Right atrium auricular region (tissue), 2 donors: ENCODE data around the gene SUPT6H. TPM values are rescaled to one million over a fixed set of nuclear protein-coding genes. Genes with fewer than 3 reads are reported as not detected.

ENCODE experiments used
- DNase-seq: peaks from one replicate; pipeline ENCODE4 v3.0.0-alpha.2; 2019; ENCODE audit warnings: low spot score
- H3K27ac ChIP-seq, 2 donors: fragments of 200-600 bp; sonication (generic); 1 replicate in 1 of 2; 2 replicates in 1 of 2; pipeline ENCODE4 v1.5.1; 2016 to 2019
- H3K27me3 ChIP-seq, 2 donors: fragments of 200-600 bp; sonication (generic); one replicate each; pipeline versions ENCODE4 v1.5.1 to v1.6.0; 2017 to 2019
- H3K36me3 ChIP-seq: fragments of 200-600 bp; sonication (generic); one replicate; pipeline ENCODE4 v1.5.1; 2016
- H3K4me1 ChIP-seq, 2 donors: fragments of 200-600 bp; sonication (generic); one replicate each; pipeline versions ENCODE4 v1.5.1 to v1.6.0; 2017 to 2019
- H3K4me3 ChIP-seq, 2 donors: fragments of 200-600 bp; sonication (generic); 1 replicate in 1 of 2; 2 replicates in 1 of 2; pipeline ENCODE4 v1.5.1; 2017 to 2019; ENCODE audit warnings: mild to moderate bottlenecking in 1 of 2, moderate library complexity in 1 of 2
- H3K9me3 ChIP-seq, 2 donors: fragments of 200-600 bp; sonication (generic); one replicate each; pipeline ENCODE4 v1.5.1; 2019
- CTCF ChIP-seq, 2 donors: fragments of 200-600 bp; sonication (generic); IDR thresholded peaks; one replicate each; pipeline ENCODE4 v1.5.1; 2019; ENCODE audit warnings: antibody characterized with exemption in 2 of 2
- total RNA-seq, 2 donors: library from RNA; depleted of rRNA; stranded (reverse); fragments of >200 nt; gene quantifications; one replicate each; pipeline ENCODE4 v1.1.0, GENCODE V29; 2016

SUPT6H gene
- total RNA-seq, 2 donors from 2014 or later = 28.5 to 45.4 TPM

DNA sequence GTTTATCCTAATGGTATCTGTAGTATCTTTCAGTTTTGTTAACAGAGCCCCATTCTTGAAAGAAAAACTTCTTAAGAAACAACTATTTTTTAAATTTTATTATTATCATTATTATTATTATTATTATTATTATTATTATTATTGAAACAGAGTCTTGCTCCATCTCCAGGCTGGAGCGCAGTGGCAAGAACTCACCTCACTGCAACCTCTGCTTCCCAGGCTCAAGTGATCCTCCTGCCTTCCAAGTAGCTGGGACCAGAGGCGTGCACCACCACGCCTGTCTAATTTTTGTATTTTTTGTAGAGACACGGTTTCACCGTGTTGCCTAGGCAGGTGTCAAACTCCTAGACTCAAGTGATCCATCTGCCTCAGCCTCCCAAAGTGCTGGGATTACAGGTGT, 23.4 kb downstream of the SUPT6H start:
- no peak overlapping the region for H3K4me3 ChIP-seq
- peaks cover 99% of the 10 kb centered on the region for H3K36me3 ChIP-seq
- no peaks in the 10 kb centered on the region for H3K9me3 ChIP-seq
- TF ChIP-seq CTCF (IDR thresholded peaks at IDR 0.05) = no peak
- H3K4me1 ChIP-seq = no peaks in the 10 kb centered on the region
- DNase-seq = no peak
- H3K27ac ChIP-seq = no peak overlapping the region
- H3K27me3 ChIP-seq = no peaks in the 10 kb centered on the region

GRCh38 chr17:28686296-28686695, 24.3 kb downstream of the SUPT6H start:
- no peak for DNase-seq
- H3K27ac ChIP-seq = no peak overlapping the region
- peaks cover 100% of the 10 kb centered on the region for H3K36me3 ChIP-seq
- no peak for TF ChIP-seq CTCF (IDR thresholded peaks at IDR 0.05)
- no peak overlapping the region for H3K4me3 ChIP-seq
- H3K27me3 ChIP-seq = no peaks in the 10 kb centered on the region
- no peaks in the 10 kb centered on the region for H3K4me1 ChIP-seq
- H3K9me3 ChIP-seq = no peaks in the 10 kb centered on the region

DNA sequence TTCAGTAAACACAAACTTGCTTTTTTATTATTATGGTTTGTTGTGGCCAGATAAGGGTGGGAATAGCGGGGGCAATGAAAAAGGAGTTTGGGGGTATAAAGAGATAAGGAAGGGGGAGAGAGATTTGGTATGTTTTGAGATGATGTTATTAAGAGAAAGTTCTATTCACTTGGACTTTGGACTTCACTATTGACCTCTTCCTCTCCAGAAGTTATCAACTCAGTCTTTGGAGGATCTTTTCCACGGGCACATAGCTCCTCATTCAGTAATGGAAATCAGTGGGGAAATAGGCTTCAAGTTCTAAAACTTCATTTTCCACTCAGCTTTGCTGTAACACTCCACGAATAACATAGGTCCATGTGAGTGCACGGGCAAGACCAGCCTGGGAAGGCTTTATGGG, 26.5 kb downstream of the SUPT6H start:
- Histone ChIP-seq H3K4me1 (no peaks in the 10 kb centered on the region), H3K4me3 (no peak overlapping the region), H3K9me3 (no peaks in the 10 kb centered on the region), H3K27ac (no peak overlapping the region), H3K36me3 (peaks cover 98% of the 10 kb centered on the region), H3K27me3 (no peaks in the 10 kb centered on the region)
- no peak for DNase-seq
- no peak for TF ChIP-seq CTCF (IDR thresholded peaks at IDR 0.05)

DNA sequence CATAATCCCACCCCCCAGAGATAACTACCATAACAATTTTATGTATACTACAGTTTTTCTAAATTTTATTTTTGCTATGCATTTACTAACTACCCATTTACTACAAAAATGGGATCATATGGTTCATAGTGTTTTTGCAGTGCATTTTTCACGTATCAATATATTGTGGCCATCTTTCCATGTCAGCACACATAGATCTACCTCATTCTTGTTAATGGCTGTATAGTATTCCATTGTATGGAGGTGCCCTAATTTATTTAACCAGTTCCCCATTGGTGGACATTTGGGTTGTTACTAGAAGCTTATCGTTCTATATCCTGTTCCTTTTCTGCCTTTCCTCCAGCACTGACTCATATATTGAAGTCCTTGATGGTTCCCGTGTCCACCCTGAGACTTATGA, 27.0 kb downstream of the SUPT6H start:
- Histone ChIP-seq H3K4me1 (no peaks in the 10 kb centered on the region), H3K36me3 (peaks cover 98% of the 10 kb centered on the region), H3K27me3 (no peaks in the 10 kb centered on the region), H3K9me3 (no peaks in the 10 kb centered on the region), H3K27ac (no peak overlapping the region), H3K4me3 (no peak overlapping the region)
- no peak for TF ChIP-seq CTCF (IDR thresholded peaks at IDR 0.05)
- DNase-seq = no peak

DNA sequence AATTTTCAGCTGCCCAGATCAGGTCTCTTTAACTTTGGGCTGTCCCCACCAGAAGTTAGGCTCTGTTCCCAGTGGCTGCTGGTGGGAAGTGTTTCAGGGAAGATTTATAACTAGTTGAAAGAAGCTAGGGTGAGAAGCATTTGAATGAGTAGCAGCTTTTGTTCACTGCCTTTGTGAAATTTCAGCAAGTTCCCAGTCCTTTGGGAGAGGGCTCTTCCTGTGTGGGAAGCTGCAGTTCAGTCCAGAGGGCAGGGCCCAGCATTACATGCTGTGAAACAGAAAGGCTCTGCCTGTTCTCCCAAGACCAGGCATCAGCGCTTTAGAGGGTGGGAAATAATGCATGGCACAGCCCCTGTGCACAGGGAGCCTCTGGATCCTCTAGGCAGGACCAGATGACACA, 31.9 kb downstream of the SUPT6H start:
- H3K4me3 ChIP-seq = no peak overlapping the region
- no peak for DNase-seq
- no peaks in the 10 kb centered on the region for H3K9me3 ChIP-seq
- TF ChIP-seq CTCF (IDR thresholded peaks at IDR 0.05) = no peak
- H3K27me3 ChIP-seq = no peaks in the 10 kb centered on the region
- H3K27ac ChIP-seq = no peak overlapping the region
- no peaks in the 10 kb centered on the region for H3K4me1 ChIP-seq
- H3K36me3 ChIP-seq = peaks cover 97% of the 10 kb centered on the region

DNA sequence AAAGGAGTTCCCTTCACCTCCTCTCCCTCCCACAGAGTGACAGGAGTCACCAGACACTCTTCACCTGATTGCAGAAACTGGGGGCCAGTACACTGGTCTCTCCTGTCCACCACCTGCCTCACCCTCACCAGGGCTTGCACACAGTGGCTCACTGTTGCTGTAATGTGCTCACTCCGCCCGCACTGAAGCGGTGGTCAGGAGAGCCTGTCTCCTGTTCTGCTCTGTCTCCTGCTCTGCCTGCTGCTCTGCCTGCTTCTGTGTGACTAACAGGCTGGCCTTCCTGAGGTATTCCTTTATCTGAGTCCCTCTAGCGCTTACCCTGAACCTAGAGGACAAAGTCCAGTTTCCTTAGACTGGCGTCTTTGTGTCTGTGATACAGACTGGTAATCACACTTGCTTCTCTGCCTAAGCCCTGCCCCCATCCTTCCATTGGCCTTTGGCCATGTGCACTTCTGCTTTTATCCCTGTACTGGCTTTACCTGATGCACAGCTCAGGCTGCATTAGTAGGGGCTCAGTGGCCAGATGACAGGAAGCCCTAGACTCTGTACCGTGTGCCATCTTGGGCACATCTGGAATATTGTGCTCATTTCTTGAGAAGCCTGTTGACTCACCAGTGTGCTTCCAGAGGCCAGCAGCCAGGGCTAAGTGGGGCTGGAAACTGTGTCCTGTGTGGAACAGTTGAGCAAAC, 36.4 kb downstream of the SUPT6H start:
- Histone ChIP-seq H3K27me3 (no peaks in the 10 kb centered on the region), H3K4me3 (no peak overlapping the region), H3K9me3 (no peaks in the 10 kb centered on the region), H3K36me3 (peaks cover 99% of the 10 kb centered on the region), H3K4me1 (no peaks in the 10 kb centered on the region), H3K27ac (no peak overlapping the region)
- no peak for DNase-seq
- TF ChIP-seq CTCF (IDR thresholded peaks at IDR 0.05) = no peak
